Neural cell (in vitro differentiated cells): ENCODE results near the gene CAMKV. TPM values are rescaled to one million over a fixed set of nuclear protein-coding genes. Genes with fewer than 3 reads are reported as not detected.
A peak's percentile ranks its signal among the peaks of the same experiment; 100 is the strongest.

Experiments
- H2AFZ ChIP-seq: fragments of 200-600, 300-800 bp; sonication (generic), shearing (Covaris generic); 2 replicates; pipeline ENCODE4 v1.6.0; 2014; ENCODE audit warnings: low read depth, mild to moderate bottlenecking, antibody characterized with exemption, low read length, moderate library complexity
- H3F3A ChIP-seq: fragments of 200-600 bp; shearing (Covaris generic); 2 replicates; pipeline ENCODE4 v1.6.1; 2016; ENCODE audit warnings: mild to moderate bottlenecking, moderate library complexity, mixed read lengths, antibody characterized with exemption, low read length; ENCODE audit not compliant: insufficient read depth, poor library complexity, severe bottlenecking
- H3K27ac ChIP-seq: fragments of 200-600, 300-800 bp; sonication (generic), shearing (Covaris generic); 2 replicates; pipeline ENCODE4 v1.5.1; 2014; ENCODE audit warnings: mild to moderate bottlenecking, low read length, moderate library complexity
- H3K27me3 ChIP-seq: fragments of 300-800, 200-600 bp; sonication (generic), shearing (Covaris generic); 2 replicates; pipeline ENCODE4 v1.6.0; 2014; ENCODE audit warnings: mild to moderate bottlenecking, low read depth, low read length, moderate library complexity; ENCODE audit not compliant: insufficient read depth
- H3K36me3 ChIP-seq: fragments of 300-800, 200-600 bp; sonication (generic), shearing (Covaris generic); 2 replicates; pipeline ENCODE4 v1.5.1; 2014; ENCODE audit warnings: mild to moderate bottlenecking, antibody characterized with exemption, low read length, moderate library complexity; ENCODE audit not compliant: insufficient read depth
- H3K4me2 ChIP-seq: fragments of 300-800, 200-600 bp; sonication (generic), shearing (Covaris generic); 2 replicates; pipeline ENCODE4 v1.6.0; 2014; ENCODE audit warnings: mild to moderate bottlenecking, low read length
- H3K4me3 ChIP-seq: fragments of 300-800, 200-600 bp; sonication (generic), shearing (Covaris generic); 2 replicates; pipeline ENCODE4 v1.5.1; 2014; ENCODE audit warnings: mild to moderate bottlenecking, low read length, moderate library complexity
- H3K79me2 ChIP-seq: fragments of 200-600 bp; shearing (Covaris generic); replicated peaks from 2 replicates; pipeline ENCODE4 v1.6.0; 2014; ENCODE audit warnings: mild to moderate bottlenecking, low read length, moderate library complexity; ENCODE audit not compliant: insufficient read depth
- H3K9ac ChIP-seq: fragments of 300-800, 200-600 bp; sonication (generic), shearing (Covaris generic); 2 replicates; pipeline ENCODE4 v1.6.1; 2016; ENCODE audit warnings: mild to moderate bottlenecking, low read length, mixed read lengths
- H3K9me2 ChIP-seq: fragments of 200-600 bp; shearing (Covaris generic); 2 replicates; pipeline ENCODE4 v1.6.1; 2016; ENCODE audit warnings: mild to moderate bottlenecking, low read length, mixed read lengths; ENCODE audit not compliant: insufficient read depth
- H3K9me3 ChIP-seq: fragments of 200-600, 300-800 bp; sonication (generic), shearing (Covaris generic); 2 replicates; pipeline ENCODE4 v1.6.1; 2016; ENCODE audit warnings: mild to moderate bottlenecking, mixed run types, low read length, moderate library complexity, mixed read lengths
- H4K20me1 ChIP-seq: fragments of 200-600 bp; shearing (Covaris generic); 2 replicates; pipeline ENCODE4 v1.6.1; 2016; ENCODE audit warnings: mild to moderate bottlenecking, mixed run types; ENCODE audit not compliant: insufficient read depth
- EP300 ChIP-seq: fragments of 450-650 bp; conservative IDR thresholded peaks from 2 replicates; pipeline ENCODE4 v1.6.1; 2014; ENCODE audit warnings: antibody characterized with exemption, mild to moderate bottlenecking, moderate library complexity; ENCODE audit not compliant: poor library complexity, severe bottlenecking
- EZH2 ChIP-seq: fragments of 200-600, 300-800 bp; shearing (Covaris generic), sonication (generic); IDR thresholded peaks from 2 replicates; pipeline ENCODE4 v1.6.1; 2014; ENCODE audit warnings: antibody characterized with exemption, low read length, borderline replicate concordance, mild to moderate bottlenecking; ENCODE audit not compliant: insufficient read depth, poor library complexity, severe bottlenecking
- MXI1 ChIP-seq: fragments of 450-650 bp; conservative IDR thresholded peaks from 2 replicates; pipeline ENCODE4 v1.6.1; 2014; ENCODE audit warnings: antibody characterized with exemption, mild to moderate bottlenecking; ENCODE audit not compliant: poor library complexity, severe bottlenecking
- POLR2AphosphoS5 ChIP-seq: IDR thresholded peaks from 2 replicates; pipeline ENCODE4 v1.6.1; 2012
- RAD21 ChIP-seq: fragments of 450-650 bp; conservative IDR thresholded peaks from 2 replicates; pipeline ENCODE4 v1.6.1; 2014; ENCODE audit warnings: antibody characterized with exemption, mild to moderate bottlenecking, moderate library complexity
- REST ChIP-seq: IDR thresholded peaks from 2 replicates; pipeline ENCODE4 v1.6.1; 2012; ENCODE audit warnings: borderline replicate concordance
- SMC3 ChIP-seq: fragments of 450-650 bp; conservative IDR thresholded peaks from 2 replicates; pipeline ENCODE4 v1.6.1; 2014; ENCODE audit warnings: antibody characterized with exemption, mild to moderate bottlenecking, moderate library complexity; ENCODE audit not compliant: poor library complexity
- TAF1 ChIP-seq: IDR thresholded peaks from 2 replicates; pipeline ENCODE4 v1.6.1; 2012; ENCODE audit warnings: low read depth
- polyA plus RNA-seq: library from polyadenylated mRNA; depleted of rRNA; stranded (reverse); fragments of >200 nt; gene quantifications from 2 replicates; pipeline ENCODE4 v1.2.3, GENCODE V29; 2014
- TF ChIP-seq, protein P1 (sequence below): fragments of 450-650 bp; IDR thresholded peaks from 2 replicates; pipeline ENCODE4 v1.5.1; 2014; ENCODE audit warnings: antibody characterized with exemption, mild to moderate bottlenecking, moderate library complexity; ENCODE audit not compliant: poor library complexity, severe bottlenecking

The CAMKV gene
- polyA plus RNA-seq, 1 donor from 2014 or later, result 293 TPM

- Histone ChIP-seq H3K4me2 (no peak overlapping the region), H3K9ac (peak overlapping the region; percentile 39), H4K20me1 (no peaks in the 10 kb centered on the region), H3F3A (no peaks in the 10 kb centered on the region), H3K9me3 (no peaks in the 10 kb centered on the region), H2AFZ (no peak overlapping the region), H3K27ac (peak overlapping the region; percentile 70), H3K4me3 (peak overlapping the region; percentile 43), H3K36me3 (no peaks in the 10 kb centered on the region), H3K9me2 (no peaks in the 10 kb centered on the region), H3K79me2 (peaks cover 9% of the 10 kb centered on the region), H3K27me3 (no peaks in the 10 kb centered on the region)
- TF ChIP-seq EP300 (no peak), SMC3 (no peak), MXI1 (no peak), TAF1 (no peak), RAD21 (no peak), POLR2AphosphoS5 (no peak), EZH2 (no peak), REST (no peak)
- TF ChIP-seq, protein P1, sequence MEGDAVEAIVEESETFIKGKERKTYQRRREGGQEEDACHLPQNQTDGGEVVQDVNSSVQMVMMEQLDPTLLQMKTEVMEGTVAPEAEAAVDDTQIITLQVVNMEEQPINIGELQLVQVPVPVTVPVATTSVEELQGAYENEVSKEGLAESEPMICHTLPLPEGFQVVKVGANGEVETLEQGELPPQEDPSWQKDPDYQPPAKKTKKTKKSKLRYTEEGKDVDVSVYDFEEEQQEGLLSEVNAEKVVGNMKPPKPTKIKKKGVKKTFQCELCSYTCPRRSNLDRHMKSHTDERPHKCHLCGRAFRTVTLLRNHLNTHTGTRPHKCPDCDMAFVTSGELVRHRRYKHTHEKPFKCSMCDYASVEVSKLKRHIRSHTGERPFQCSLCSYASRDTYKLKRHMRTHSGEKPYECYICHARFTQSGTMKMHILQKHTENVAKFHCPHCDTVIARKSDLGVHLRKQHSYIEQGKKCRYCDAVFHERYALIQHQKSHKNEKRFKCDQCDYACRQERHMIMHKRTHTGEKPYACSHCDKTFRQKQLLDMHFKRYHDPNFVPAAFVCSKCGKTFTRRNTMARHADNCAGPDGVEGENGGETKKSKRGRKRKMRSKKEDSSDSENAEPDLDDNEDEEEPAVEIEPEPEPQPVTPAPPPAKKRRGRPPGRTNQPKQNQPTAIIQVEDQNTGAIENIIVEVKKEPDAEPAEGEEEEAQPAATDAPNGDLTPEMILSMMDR, result no peak
Observed at GRCh38 chr3:49873623-49874022, 3.9 kb upstream of the CAMKV start.

- Histone ChIP-seq H3K36me3 (no peaks in the 10 kb centered on the region), H3K27ac (peak overlapping the region; percentile 70), H2AFZ (no peak overlapping the region), H3K9me3 (no peaks in the 10 kb centered on the region), H3K9ac (peak overlapping the region; percentile 39), H3F3A (no peaks in the 10 kb centered on the region), H3K4me2 (peak overlapping the region; percentile 39), H3K27me3 (no peaks in the 10 kb centered on the region), H3K79me2 (peaks cover 17% of the 10 kb centered on the region), H4K20me1 (no peaks in the 10 kb centered on the region), H3K9me2 (no peaks in the 10 kb centered on the region), H3K4me3 (peak overlapping the region; percentile 43)
- TF ChIP-seq MXI1 (peak; percentile 54), EZH2 (no peak), RAD21 (no peak), EP300 (peak; percentile 77), TAF1 (no peak)
Observed at GRCh38 chr3:49872801-49873281, 3.1 kb upstream of the CAMKV start.
